ENCODE results near the gene SH3RF2.

DNA sequence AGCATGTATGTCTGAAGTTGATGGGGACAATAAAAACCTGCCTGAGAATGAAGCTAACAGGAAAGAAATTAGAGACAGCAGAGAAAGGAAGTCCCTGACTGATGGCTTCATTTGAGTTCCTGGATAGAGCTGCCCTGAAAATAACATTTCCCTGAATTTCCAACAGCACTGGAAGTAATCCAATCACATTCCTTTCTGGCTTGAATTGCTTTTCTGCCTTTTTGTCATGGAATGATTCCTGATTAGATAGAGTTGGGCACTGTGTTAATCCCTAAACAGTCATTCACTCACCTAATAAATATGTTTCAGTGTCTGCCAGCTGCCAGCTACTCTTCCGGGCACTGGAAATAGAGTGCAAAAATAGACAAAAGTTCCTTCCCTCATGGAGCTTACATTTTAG lies 30.0 kb upstream of the SH3RF2 start:
- TF ChIP-seq EZH2 (IDR thresholded peaks at IDR 0.05) (no peak), POLR2AphosphoS5 (IDR thresholded peaks at IDR 0.05; ENCODE audit: borderline replicate concordance, low read depth, low read length) (no peak), FOXP2 (optimal IDR thresholded peaks at IDR 0.05; ENCODE audit: control extremely low read depth, extremely low read length, insufficient read depth) (no peak)
